GM21825 (cell line): ENCODE results near the gene CNOT6.

Experiments
- ATAC-seq: cut with Tn5 transposase; IDR thresholded peaks from one replicate; pipeline ENCODE4 v1.9.1; 2021; ENCODE audit warnings: mild to moderate bottlenecking, moderate library complexity; ENCODE audit not compliant: unreplicated experiment

Gene CNOT6

DNA sequence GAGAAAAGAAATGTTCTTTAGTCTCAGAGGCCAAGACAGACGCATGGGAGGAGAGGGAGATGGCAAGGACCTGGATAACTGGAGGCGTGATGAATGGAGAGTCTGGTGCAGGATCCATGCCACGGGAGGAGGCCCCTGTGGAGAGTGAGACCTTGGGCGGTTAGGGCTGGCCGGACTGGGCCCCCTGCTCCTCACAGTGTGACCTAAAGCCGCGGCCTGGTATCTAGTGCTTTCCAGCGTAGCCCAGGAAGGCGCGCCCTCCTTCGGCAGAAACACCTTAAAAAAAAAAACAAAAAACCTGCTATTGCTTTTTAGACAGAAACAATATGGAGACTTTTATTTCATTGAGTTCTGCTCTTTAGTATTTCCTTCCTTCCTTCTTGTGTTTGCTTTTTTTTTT, 64.1 kb downstream of the CNOT6 start:
- no peak for ATAC-seq

DNA sequence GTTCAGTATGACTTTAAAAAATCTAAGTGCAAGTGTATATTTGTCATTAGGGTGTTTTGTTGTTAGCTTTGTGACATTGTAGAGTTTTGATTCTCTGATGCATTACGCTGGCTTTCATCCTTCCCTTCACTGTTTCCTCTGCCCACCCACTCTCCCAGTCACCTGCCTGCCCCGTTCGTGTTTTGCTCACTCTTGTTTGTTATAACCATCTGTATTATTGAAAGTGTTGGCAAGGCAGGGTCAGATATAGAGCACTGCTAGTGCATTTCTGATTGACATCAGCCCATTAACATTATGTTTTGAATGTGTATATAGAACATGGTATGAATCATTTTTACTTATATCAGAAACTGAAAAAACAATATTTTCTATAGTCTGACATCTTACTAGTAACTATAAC, 69.8 kb downstream of the CNOT6 start:
- no peak for ATAC-seq

DNA sequence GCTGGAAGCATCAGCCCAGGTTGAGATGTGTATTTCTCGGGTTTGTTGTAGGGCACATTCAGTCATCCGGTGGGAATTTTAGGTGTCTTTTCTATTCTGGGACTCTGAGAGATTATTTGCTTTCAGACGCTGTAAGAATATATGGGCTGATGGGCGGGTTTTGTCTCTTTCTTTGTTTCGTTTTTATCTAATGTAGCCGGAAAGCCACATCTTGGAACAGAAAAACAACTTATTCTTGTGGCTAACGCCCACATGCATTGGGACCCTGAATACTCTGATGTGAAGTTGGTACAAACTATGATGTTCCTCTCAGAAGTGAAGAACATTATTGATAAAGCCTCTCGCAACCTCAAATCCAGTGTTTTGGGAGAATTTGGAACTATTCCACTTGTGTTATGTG, 74.7 kb downstream of the CNOT6 start:
- no peak for ATAC-seq

DNA sequence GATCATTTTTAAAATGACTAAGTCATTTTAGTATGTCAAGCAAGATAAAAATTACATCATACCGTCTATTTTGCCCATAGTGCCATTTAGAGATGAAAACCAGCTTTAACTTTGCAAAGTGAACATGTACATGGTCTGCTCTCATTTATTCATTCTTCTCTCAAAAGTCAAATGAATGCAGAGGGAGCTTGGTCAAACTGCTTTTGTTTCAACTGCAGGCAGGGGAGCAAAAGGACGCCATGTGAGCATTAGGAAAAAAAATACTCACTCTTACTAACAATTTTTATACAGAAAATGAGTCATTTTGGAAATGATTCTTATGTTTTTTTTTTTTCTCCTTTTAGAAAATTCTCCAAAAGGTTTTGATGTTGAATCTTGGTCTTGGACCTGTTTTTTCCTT, 81.4 kb downstream of the CNOT6 start:
- ATAC-seq = no peak

DNA sequence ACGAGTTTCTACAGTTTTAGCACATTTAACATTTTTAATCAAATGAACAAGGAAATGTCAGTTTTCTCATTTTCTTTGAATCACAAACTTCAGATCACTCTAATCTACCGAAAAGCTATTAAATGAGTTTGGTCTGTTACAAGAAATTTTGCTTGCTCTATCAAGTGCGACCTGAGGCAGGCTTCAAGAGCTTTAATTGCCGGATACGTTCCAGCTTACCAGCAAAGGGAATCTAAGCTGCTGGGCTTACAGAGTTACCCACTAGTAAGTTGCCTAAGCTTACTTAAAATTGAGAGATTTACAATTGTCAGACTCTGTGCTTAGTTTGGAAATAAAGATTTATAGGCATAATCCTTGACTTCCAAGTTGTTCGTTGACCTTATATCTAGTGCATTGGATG, 86.5 kb downstream of the CNOT6 start:
- ATAC-seq = no peak

DNA sequence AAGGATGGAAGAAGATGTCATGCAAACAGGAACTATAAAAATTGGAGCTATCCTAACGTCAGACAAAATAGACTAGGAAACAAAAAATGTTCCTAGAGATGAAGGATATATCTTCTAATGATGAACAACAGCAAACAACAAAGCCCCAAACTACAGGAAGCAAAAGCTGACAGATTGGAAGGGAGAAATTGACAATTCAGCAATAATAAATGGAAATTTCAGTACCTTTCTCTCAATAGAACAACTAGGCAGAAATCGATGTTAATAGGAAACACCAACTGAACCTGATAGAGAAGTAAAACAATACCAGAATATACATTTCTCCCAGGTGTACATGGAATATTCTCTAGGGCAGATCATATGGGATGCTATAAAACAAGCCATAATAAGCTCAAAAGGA, 89.6 kb downstream of the CNOT6 start:
- ATAC-seq = no peak

DNA sequence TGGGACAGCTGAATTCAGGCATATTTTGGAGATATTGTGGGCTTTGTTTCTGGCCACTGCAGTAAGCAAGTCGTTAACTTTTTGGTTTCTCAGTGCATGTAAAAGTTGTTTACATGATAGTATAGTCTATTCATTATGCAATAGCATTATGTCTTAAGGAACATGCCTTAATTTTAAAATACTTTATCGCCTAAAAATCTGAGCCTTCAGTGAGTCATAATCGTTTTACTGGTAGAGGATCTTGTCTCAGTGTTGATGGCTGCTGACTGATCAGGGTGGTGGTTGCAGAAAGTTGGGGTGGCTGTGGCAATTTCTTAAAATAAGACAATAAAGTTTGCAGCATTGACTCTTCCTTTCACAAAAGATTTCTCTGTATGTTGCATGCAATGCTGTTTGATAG, 92.0 kb downstream of the CNOT6 start:
- no peak for ATAC-seq

DNA sequence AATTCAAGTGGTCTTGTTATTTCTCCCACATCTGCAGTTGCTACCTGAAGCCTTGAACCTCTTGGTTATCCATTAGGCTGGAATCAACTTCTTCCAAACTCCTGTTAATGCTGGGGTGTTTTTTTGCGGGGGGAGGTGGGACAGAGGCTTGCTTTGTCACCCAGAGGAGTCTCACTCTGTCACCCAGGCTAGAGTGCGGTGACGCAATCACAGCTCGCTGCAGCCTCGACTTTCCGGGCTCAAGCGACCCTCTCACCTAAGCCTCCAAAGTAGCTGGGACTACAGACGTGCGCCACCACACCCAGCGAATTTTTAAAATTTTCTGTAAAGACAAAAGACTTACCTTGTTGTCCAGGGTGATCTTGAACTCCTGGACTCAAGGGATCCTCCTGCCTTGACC, 92.7 kb downstream of the CNOT6 start:
- no peak for ATAC-seq

DNA sequence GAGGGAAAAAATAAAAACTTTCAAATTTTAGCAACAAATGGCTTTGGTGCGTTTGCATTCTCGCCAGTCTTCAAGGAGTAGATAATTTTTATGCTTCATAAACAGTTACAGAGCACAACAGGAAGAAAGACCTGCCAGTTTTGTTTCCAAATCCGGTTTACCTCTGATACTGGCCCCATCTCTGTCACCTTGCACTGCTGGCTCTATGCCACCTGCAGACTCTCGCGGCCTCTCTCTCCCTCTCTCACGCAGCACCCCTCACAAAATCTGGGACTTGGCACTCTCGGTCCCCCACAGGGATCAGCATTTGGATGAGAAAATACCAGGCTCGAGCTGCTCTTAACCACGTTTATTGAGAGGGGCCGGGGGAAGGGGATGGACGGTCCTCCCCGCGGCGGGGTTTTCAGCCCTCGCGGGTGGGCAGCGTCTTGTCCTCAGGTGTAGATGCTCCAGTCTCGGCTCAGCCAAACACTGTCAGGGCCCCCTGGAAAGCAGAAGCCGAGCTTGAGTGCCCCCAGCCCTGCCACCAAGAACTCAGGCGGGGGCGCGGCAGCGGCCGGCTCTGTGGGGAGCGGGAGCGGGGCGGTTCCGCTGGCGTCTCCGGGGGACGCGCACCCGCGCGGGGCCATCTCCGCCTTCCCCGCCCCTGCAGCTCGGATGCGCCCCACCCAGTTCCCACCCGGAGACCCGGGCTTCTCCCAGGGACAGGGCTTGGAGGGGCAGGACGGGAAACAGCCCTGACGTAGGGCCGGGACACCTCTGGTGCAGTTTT, 95.8 kb downstream of the CNOT6 start:
- ATAC-seq = no peak

DNA sequence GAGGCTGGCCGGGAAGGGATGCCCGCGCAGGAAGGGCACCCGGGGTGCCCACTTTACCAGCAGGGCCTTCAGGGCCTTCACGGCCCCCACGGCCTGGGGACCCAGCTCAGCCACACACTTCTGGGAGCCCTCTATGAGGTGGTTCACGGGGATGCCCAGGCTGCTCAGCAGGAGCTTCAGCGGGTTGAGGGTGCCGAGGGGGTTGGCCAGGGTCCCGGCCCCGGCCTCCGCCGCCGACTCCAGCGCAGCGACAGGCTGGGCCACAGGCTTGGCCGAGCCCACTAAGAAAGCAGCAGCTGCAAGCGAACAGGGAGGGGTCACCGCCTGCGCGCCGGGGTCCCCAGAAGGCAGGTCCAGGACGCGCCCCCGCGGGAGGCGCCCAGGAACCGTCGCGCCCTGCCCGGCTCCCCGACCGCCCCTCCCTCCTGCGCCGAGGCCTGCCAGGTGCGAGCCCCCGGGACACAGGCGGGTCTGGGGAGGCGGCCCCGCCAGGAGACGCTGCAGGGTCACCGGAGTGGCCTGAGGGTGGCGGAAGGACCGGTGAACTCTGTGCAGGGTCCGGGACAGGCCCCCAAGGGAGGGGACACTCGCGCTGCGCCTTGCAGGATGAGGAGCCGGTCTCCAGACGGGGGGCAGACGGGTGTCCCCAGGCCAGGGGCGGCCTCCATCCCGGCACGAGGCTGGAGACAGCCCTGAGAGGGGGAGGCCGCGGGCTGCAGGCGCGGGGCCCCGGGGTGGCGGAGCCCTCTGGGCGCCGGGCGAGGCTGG, 96.5 kb downstream of the CNOT6 start:
- ATAC-seq = no peak

DNA sequence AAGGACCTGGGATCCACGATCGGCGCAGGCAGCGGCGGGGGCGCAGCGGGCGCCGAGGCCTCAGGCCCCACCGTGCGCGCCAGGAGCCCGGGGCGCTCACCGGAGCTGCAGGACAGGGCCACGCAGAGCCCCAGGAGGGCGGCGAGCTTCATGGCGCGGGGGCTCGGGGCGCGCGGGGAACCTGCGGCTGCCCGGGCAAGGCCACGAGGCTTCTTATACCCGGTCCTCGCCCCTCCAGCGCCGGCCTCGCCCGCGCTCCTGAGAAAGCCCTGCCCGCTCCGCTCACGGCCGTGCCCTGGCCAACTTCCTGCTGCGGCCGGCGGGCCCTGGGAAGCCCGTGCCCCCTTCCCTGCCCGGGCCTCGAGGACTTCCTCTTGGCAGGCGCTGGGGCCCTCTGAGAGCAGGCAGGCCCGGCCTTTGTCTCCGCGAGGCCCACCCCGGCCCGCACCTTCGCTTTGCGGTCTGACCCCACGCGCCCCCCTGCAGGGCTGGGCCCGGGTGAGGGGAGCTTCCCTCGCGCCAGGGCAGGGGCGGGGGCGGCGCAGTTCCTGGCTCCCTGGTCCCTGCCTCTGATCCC, 97.2 kb downstream of the CNOT6 start, which contains the start of gene SCGB3A1:
SCGB3A1 (minus strand) TSS at position 189 of the 577 bp plus-strand sequence; CDS start at position 152, 37 bp downstream.
- ATAC-seq = no peak

DNA sequence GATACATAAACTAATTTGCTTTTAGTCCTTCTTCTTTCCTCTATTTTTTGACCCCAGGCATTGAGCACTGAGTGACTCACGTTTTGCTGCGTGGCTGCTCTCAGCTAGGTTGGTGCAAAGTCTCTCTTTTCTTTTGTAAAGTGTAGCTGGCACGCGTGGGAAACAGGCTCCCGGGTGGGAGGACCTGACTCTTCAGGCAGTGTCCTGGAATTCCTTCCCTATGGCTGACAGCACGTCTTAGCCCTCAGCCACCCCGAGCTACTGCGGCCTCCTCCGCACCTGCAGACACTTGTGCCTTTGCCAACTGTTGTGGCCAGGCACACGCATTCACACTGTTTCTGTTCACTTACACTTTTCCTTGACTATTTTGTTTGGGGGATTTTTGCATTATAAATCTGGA, 98.0 kb downstream of the CNOT6 start:
- ATAC-seq = no peak

DNA sequence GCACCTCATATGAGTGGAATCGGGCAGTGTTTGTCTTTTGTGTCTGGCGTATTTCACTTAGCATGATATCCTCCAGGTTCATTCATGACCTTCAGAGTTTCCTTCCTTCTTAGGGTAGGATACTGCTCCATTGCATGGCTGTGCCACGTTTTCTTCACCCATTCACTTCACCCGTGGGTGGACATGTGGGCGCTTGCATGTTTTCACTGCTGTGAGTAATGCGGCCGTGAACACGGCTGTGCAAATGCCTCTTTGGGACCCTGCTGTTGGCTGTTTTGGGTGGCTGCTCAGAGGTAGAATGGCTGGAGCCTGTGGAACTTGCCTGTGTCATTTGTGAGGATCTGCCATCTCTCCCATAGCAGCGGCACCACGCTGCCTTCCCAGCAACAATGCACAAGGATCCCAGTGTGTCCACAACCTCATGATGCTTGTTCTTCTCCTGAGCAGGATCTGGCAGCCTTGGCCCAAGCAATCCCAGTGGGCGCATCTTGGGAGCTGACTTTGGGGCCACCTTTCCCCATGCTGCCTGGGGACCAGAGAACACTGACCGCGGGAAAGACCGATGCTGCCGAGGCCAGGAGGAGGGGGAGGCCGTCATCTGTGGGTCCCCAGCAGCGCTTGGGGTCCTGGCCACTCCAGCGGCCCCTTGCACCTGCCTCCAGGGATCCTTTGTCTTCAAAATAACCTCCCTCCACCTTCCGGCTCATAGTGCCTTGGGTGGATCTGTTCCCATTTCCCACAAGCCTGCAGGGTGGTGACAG, 99.4 kb downstream of the CNOT6 start:
- ATAC-seq = no peak

DNA sequence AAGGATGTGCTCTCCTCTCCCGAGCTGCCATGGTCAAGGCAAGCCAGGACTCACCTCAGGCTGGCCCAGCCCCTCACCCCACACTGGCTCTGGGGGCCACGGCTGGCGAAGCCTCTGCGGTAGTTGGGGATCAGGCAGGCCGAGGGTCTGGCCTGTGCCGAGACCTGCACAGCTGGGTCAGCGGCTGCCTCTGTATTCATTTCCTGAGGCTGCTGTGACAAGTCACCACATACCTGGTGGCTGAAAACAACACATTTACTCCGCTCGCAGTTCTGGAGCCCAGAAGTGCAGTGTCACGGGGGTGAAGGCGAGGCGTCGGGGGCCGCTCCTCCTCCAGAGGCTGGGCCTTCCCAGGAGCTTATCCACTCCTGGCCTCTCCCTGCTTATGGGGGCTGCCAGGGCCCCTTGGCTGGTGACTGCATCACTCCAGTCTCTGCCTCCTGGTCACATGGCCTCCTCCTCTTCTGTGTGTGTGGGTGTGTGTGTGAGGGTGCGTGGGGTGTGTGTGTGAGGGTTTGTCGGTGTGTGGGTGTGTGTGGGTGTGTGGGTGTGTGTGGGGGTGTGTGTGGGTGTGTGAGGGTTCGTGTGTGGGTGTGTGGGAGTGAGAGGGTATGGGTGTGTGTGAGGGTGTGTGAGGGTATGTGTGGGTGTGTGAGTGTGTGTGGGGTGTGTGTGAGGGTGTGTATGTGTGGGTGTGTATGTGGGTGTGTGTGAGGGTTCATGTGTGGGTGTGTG, 100.3 kb downstream of the CNOT6 start:
- no peak for ATAC-seq

DNA sequence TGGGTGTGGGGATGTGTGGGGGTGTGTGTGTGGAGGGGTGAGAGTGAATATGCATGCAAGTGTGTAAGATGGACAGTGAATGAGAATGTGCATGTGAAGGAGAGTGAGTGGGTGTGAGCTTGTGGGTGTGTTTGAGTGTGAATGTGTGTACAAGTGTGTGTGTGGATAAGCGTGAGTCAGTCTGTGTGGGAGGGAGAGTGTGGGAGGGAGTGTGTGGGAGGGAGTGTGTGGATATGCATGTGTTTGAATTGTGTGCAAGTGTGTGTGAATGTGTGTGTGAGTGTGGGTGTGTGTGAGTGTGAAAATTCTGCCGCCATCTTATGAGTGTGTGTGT, 100.8 kb downstream of the CNOT6 start:
- no peak for ATAC-seq

DNA sequence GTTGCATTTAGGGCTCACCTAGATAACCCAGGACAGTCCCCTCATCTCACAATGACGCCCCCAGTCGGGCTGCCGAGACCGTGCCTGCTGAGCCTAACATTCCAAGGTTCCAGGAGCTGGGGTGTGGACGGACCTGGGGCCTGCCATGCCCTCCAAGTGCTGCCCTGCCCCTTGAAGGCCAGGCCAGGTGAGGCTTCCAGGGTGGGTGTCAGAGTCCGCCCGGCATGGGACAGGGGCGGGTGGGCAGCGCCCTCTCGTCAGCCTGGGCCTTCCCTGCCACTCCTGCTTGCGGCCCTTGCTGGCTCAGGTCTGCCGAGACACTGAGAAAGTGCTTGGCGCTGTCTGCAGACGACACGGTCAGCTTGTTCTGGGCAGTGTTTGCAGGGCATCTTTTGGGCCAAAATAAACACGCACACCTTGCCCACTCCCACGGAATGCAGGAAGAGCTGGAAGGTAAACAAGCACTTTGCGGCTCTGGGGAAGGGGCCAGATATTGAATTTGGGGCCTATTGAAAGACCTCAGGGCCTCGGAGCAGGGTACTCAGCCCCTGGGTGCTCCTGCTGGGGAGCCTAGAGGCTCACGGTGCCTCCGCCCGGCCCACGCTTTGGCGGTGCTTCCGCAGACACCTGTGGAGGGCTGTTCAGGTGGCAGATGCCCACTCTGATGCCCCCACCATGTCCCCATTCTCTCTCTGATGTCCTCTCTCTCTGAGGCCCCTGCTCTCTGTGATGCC, 101.4 kb downstream of the CNOT6 start:
- ATAC-seq = no peak

DNA sequence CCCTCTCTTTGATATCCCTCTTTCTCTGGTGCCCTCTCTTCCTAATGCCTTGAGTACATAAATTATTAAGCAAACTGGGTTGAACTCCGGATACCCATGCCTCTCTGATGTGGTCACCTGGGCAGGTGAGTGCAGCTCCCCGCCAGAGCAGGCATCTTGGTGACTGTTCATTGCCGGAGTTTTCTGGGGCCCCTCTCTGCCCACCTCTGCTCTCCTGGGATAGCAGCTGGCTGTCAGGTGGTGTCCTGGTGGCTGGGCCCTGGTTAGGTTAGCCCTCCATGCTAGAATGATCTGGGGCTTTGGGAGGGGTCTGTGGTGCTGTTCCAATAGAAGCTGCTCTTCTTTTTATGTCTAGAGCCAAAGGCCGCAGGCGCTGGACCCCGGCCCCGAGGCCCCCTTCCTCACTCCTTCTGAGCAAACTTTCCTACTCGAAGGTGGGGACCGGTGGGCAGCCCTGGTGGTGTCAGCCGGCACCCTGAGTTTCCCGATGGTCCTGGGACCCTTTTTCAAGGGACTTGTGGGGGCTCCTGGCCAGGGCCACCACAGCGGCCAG, 102.0 kb downstream of the CNOT6 start:
- no peak for ATAC-seq

DNA sequence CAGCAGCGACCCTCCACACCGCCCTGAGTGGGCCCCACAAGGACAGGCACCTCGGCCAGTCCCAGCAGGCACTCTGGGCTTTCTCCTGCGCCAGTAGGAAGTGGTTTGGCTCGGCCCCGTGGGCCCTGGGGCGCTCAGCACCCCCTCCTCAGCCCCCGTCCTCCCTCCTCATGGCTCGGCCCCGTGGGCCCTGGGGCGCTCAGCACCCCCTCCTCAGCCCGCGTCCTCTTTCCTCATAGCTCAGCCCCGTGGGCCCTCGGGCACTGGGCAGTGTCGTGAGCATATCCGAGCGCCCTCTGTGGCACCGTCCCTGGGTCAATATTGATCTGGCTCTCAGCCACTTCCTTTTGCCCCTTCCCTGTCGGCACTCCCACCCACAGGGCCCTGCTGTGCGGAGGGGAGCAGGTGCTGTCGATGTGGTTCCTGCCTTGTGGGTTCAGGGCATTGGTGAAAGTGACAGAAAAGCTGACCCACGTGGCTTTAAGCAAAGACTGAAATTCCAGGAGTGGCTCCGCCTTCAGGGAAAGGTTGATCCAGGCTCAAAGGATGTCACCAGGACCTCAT, 102.6 kb downstream of the CNOT6 start:
- ATAC-seq = no peak

DNA sequence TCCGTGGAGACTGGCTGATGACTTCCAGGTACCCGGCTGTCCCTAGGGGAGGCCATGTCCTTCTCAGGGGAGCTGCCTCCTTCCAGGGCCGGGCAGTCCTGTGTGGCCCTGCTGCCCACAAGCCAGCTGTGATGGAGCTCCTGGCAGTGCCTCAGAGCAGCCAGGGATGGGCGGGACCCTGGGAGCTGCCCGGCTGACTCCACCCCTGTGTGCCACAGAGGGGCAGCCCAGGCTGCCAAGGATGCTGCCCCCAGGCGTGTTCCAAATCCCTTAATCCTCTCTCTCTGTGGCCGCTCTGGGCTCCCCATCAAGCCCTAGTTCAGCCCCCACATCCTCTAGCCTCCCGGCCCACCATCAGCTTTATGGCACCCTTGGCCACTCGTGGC, 104.1 kb downstream of the CNOT6 start:
- no peak for ATAC-seq
